ENCODE data around the gene ZDHHC7. TPM values are rescaled to one million over a fixed set of nuclear protein-coding genes. Genes with fewer than 3 reads are reported as not detected.

Gene ZDHHC7
- total RNA-seq, 1 experiment from 2014 or later, result 39.1 TPM

- Histone ChIP-seq H3K23me2 (ENCODE audit: insufficient read length, low read depth, low read length, poor library complexity, severe bottlenecking) (peaks cover 4% of the 10 kb centered on the region), H3K27ac (ENCODE audit: insufficient read length, low read depth, low read length) (no peak overlapping the region), H3K27me3 (ENCODE audit: insufficient read depth, low read length) (no peaks in the 10 kb centered on the region; the same call in 1 of the 2 replicates), H4K8ac (replicated peaks; ENCODE audit: insufficient read length, low read depth, low read length) (no peak overlapping the region), H2BK12ac (ENCODE audit: insufficient read length, low read depth, low read length) (no peak overlapping the region), H4K20me1 (ENCODE audit: control insufficient read depth, insufficient read depth, insufficient read length) (no peaks in the 10 kb centered on the region), H3K4me1 (ENCODE audit: insufficient read depth, low read length) (no peaks in the 10 kb centered on the region), H3K18ac (ENCODE audit: insufficient read length, low read depth, low read length) (no peak overlapping the region), H4K91ac (ENCODE audit: insufficient read length, low read depth, low read length) (no peak overlapping the region), H2AFZ (ENCODE audit: low read length) (no peak overlapping the region), H3K14ac (ENCODE audit: insufficient read depth, low read length) (no peak overlapping the region), H3K23ac (ENCODE audit: insufficient read length, low read depth, low read length) (no peak overlapping the region), H3K9me3 (ENCODE audit: control insufficient read depth, low read depth, low read length) (no peaks in the 10 kb centered on the region), H3K79me2 (ENCODE audit: insufficient read depth, low read length) (no peaks in the 10 kb centered on the region), H2BK15ac (ENCODE audit: low read depth, low read length) (no peak overlapping the region), H4K5ac (ENCODE audit: insufficient read length, low read depth, low read length) (no peak overlapping the region), H2AK5ac (ENCODE audit: insufficient read length, low read length) (no peak overlapping the region), H3T11ph (ENCODE audit: low read length) (no peak overlapping the region), H3K4ac (ENCODE audit: low read depth, low read length) (no peak overlapping the region), H2BK5ac (ENCODE audit: insufficient read length, low read length) (no peak overlapping the region), H3K79me1 (ENCODE audit: insufficient read depth, low read depth, low read length, poor library complexity, severe bottlenecking) (no peaks in the 10 kb centered on the region), H3K9ac (ENCODE audit: extremely low read depth, insufficient read length, low read length) (no peak overlapping the region), H3K56ac (ENCODE audit: insufficient read length, low read depth, low read length) (no peak overlapping the region), H2BK20ac (ENCODE audit: low read depth, low read length, poor library complexity, severe bottlenecking) (no peak overlapping the region), H2BK120ac (ENCODE audit: low read depth, low read length, poor library complexity, severe bottlenecking) (no peak overlapping the region), H3K4me2 (ENCODE audit: insufficient read depth, insufficient read length, low read length) (no peak overlapping the region)
- WGBS (ENCODE audit: extremely low coverage, insufficient read length, low lambda C conversion rate), result no CpG with 5 or more reads among the region's 16 CpGs
- Mint-ChIP-seq H3K9me3 (no peaks in the 10 kb centered on the region), H3K27me3 (ENCODE audit: low read depth) (peaks cover 32% of the 10 kb centered on the region), H3K27ac (peak overlapping the region in 1 of 3 experiments; percentile 77; a peak in 1 of 7 replicates), H3K36me3 (ENCODE audit: insufficient read depth in 1 of 3, low read depth in 3 of 3) (no peaks in the 10 kb centered on the region), H3K4me3 (peak overlapping the region in 1 of 2 experiments; percentile 34; a peak in 1 of 5 replicates), H3K4me1 (peaks cover 33 to 35% of the 10 kb centered on the region in 2 experiments)
- no peak for DNase-seq
- TF ChIP-seq CTCF (conservative IDR thresholded peaks at IDR 0.05), result no peak
Measured at GRCh38 chr16:85029981-85030401, 18.7 kb upstream of the ZDHHC7 start.

All from H9 (cell line).